GM19351 (cell line): Measurements from ENCODE around the gene GPR17.

Experiments
- ATAC-seq: cut with Tn5 transposase; IDR thresholded peaks from one replicate; pipeline ENCODE4 v1.9.1; 2021; ENCODE audit warnings: mild to moderate bottlenecking, moderate library complexity; ENCODE audit not compliant: unreplicated experiment

GPR17 gene

DNA sequence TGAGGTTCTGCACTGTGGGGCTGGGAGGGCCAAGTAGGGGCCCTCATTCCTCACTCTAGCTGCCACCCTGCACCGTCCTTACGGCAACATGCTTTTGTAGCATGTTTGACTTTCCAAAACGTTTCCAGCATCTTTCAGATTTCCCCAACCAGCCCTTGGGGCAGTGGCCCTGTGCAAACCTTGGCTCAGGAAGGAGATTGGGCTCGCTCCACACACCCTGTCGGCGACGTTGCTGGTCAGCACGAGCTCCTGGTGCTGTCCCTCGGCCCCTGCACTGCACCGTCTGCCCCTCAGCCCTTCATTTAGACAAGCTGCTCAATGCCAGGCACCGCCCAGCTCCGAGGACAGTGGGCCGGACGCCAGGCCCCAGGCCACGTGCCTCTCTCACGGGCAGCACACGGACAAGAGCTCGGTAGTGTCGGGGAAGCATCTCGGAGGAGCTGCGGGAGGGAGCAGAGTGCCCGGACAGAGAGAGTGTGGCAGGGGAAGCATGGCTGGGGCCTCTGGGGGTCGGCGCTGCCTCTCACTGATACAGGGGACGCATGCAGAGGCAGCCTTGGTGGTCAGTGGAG, 6.9 kb downstream of the GPR17 start:
- no peak for ATAC-seq

DNA sequence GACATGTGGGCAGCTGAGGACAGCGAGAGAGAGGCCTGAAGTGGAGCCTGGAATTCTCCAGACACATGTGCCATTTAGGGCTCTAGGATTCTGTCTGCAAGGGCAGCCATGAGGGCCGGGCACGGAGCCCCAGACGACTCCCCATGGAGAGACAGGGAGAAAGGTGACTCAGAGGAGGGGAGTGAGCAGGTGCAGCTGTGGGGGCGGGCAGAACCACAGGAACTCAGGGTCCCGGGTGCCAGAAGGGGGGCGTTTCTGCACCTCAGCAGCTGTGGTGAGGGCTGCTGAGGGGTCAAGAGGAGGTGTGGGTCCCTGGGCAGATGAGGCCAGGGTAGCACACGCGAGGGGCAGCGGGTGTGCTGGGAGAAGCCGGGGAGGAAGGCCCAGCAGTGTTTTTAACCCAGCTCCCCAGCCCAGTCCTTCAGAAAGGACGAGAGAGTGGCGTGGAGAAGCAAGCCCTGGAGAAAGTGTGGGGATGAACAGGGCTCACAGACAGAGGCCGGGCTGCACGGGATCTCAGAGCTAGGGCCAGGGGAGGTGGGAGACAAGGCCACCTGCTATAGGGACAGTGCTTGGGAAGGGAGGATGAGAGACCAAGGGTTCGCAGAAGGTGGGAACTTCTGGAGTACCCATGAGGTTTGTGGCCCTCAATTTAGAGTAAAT, 7.6 kb downstream of the GPR17 start:
- no peak for ATAC-seq

DNA sequence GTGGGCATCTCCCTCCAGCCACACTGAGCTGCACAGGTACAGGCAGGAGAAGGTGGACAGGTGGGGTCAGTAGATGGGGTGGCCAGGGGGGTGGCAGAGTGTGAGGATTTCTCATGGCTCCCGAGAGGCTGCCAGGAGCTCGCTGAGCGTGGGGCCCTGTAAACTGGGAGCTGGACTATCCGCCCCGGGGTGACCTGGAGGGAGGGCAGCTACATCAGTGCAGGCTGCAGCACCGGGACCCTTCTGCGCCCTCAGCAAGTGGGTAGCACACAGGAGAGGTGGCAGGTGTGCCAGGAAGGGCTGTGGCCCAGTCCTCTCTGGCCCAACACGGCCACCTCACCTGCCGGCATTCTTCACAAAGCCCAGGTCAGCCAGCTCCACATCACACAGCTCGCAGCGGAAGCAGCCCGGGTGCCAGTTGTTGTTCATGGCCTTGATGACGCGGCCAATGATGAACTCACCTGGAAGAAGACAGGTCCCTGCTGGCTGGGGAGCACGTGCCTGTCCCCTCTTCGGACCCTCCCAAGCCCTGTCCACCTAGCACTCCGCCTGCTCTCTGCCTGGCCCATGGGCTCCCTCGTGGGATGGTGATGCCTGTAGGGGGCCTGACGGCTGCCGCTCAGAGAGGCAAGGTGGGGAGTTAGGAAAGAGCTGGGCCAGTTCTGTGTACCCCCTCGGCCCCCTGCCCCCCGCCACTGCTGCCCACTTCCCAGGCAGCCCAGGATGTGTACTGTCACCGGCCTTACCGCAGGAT, 8.3 kb downstream of the GPR17 start:
- no peak for ATAC-seq

DNA sequence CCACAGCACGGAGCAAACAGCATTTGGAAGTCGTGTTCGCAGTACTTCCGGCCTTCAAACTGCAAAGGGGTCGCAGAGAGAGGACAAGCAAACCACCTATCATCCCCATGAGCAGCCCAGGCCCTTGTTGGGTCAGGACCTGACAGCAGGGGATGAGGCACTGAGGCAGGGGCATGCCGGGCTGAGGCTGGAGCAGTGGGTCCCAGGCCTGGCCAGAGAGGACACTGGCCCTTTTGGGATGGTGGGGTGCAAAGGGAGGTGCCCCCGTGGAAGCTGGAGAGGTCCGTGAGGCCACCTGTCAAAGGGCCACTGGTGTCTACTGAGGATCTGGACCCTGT, 8.9 kb downstream of the GPR17 start:
- no peak for ATAC-seq

DNA sequence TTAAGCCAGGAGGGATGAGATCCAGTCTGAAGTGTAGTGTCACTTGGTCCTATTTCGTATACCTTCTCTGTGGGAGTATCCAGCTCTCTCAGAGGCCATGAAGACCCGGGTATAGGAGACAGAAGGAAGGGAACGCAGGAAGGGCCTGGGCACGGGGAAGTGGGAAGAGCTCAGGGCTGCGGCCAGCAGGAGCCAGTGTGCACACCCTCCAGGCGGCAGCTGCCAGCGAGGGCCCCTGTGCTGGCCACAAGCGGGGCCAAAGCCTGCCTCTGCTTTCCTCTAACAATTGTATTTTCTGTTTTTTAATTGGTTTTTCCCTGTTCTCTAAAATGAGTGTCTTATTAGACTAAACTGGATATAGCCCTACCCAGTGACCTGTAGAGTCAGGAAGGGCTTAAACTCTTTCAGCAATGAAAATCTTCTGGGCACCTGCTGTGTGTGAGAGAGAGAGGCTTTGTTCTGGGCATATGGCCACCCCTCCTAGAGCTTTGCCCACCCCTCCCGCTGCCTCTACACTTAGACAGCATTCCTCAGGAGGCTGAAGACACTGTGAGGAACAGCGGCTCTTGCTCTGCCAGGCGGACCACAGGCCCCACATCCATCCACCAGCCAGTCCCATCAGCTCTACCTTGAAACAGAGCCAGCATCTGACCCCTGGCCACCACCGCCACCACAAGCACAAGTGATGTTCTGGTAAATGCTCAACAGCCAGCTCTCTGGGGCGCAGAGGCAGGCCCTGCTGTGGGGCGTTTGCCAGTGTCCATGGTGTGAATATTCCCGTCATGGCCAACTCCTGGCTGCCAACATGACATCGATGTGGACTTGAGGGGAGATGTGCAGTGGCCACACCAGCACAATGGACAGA, 9.5 kb downstream of the GPR17 start:
- no peak for ATAC-seq

DNA sequence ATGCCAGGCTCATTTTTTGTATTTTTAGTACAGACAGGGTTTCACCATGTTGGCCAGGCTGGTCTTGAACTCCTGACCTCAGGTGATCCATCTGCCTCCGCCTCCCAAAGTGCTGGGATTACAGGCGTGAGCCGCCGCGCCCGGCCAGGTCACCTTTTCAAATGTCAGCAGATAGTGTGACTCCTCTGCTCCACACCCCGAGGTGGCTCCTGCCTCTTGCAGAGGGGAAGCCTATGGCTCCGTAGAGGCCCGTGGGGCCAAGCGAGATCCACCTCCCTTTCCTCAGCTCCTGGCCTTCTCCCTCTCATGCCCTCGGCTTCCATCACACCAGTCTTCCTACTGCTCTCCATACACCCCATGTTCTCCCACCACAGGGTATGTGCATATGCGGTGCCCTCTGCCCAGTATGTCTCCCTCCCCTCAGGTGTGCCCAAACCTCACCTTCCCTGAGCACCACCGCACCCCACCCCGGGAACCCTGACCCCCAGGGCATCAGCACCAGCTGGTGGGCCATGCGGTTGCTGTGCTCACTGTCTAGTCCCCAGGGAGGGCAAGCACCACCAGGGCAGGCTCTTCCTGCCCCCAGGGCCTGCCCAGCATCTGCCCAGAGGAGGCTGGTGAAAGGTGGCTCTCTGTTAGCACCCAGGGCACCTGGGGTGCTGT, 10.7 kb downstream of the GPR17 start:
- ATAC-seq: no peak

DNA sequence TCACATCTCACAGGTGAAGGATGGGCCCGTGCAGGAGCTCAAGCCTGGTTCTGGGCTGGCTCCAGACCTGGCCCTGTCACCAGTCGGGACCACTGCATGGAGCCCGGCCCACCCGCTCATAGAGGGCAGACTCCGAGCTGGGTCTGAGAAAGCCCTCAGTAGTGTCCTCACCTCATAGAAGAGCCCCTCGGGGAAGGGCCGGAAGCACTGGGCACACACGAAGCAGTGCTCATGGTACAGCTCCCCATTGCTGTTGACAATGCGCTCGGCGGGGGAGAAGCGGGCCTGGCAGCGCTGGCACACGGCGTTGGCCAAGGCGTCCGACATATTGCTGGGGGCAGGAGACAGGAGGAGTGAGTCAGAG, 11.3 kb downstream of the GPR17 start:
- ATAC-seq: no peak

DNA sequence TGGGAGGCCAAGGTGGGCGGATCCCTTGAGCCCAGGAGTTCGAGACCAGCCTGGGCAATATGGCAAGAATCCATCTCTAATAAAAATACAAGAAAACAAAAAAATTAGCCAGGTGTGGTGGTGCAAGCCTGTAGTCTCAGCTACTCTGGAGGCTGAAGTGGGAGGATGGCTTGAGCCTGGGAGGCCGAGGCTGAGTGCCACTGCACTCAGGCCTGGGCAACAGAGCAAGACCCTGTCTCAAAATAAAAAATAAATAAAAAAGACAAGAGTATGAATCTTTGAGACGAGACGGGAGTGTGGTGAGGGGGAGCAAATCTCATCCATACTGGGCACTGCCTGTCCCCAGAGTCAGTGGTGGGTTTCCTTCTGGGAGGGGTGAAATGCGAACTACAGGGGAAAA, 12.2 kb downstream of the GPR17 start:
- no peak for ATAC-seq

DNA sequence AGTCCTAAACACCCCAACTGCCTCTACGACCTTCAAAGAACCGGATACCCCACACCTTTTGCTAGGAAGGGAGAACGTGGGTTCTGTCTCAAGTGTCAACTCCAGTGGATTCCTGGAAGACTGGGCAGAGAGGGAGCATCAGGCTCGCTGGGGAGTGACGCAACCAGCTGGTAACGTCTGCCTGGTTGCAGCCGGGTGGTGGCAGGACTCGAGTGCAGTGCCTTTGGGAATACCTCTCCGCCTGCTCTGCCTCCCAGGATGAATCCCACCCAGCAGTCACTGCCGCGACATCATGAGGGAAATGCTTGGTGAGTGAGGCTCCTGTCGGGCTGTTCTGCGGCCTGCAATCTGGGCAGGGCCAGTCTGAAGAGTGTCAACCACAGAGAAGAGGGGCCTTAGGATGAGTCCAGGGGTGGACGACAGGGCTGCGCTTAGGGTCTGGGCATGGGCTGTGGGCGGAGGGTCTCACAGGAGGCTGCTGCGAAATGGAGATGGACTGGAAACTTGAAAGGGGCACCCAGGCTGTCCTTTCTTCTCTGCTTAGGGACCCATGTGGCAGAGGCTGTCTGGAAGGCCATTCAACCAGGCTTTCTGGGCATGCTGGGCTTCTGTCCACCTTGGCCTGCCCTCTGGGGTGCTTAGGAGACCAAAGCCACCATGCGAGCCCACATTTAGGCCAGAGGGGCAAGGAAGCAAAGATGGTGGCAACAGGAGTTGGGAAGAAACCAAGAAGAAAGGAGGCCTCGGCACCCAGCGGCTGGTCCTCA, 12.9 kb downstream of the GPR17 start:
- no peak for ATAC-seq

DNA sequence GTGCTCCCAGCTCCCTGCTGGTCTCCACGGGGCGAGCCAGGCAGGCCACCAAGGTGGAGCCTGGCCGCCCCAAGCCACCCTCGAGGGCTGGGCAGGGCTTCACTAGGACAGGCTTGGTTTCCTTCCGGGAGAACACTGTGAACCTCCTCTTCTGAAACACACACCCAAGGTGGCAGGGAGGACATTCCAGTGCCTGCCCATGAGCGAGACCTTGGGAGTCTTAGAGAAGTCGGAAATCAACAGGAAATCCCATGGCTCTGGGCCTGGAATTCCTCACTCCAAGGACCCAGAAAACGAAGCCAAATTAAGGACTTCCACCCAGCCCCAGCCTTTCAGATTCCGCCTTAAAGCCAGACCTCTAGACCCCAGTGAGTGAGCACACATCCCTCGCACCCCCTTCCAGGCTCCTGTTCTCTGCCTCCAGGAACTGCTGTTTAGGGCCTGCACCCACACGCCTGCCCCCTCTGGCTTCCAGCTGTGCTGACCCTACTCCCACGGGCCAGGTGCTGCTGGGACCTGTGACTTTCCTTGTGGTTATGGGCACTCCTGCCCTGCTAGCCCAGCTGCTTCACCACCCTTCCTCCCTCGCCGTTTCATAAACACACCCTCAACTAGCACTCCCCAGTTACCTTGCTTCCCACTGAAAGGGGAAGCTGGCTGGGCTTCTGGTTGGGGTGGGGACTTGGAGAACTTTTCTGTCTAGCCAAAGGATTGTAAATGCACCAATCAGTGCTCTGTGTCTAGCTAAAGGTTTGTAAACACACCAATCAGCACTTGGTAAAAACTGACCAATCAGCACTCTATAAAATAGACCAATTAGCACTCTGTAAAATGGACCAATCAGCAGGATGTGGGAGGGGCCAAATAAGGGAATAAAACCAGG, 13.7 kb downstream of the GPR17 start:
- no peak for ATAC-seq

DNA sequence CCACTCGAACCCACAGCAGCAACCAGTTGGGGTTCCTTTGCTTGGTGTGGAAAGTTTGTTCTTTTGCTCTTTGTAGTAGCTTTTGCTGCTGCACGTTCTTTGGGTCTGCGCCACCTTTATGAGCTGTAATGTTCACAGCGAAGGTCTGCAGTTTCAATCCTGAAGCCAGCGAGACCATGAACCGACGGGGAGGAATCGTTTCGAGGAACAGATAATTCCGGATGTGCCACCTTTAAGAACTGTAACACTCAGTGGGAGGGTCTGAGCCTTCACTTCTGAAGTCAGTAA, 14.3 kb downstream of the GPR17 start:
- ATAC-seq: no peak

DNA sequence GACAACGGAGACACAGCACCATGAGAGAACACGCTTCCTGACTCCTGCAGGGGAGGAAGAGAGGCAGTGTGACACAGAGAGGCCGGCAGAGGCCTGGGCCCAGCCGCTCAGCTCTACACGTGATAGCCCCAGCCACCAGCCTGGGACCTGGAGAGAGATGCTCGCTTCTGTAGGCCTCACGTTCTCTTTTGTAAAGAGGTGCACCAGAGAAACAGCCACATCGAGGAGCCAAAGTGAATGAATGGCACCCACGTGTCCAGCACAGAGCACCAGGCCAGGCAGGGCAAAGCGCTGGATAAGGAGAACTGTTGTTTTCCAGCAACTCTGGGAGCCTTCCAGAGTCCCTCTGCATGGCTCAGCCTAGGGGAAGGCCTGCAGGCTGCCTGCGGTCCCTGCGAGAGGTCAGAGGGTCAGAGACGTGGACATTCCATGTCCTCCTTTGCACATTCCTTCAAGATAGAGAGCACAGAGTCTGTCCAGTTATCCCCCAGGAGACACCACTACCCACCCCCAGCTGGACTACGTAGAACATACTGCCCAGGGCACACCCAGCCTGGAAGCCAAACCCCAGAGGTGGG, 15.2 kb downstream of the GPR17 start:
- ATAC-seq: no peak

DNA sequence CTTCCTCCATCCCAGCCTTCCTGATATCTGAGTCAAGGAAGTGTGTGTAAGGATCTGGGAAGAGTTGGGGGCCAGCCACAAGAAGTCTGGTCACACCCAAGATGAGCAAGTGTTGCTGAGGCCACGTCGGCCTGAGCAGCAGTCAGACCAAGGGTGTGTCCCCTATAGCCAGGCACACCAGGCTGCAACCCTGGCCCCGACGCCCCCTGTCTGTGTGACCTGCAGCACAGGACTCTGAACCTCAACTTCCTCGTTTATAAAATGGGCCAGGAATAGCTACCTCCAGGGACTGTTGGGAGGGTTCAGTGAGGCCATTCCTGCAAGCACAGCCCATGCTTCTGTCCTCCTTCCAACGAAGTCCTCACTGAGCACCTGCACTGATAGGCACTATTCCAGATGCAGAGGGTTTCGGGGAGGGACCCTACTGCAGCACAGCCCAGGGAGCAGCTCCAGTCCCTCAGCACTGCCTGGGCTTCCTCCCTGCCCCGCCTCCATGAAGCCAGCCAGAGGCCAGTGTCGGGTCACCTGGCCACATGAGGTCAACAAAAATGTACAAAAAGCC, 16.1 kb downstream of the GPR17 start:
- ATAC-seq: no peak

DNA sequence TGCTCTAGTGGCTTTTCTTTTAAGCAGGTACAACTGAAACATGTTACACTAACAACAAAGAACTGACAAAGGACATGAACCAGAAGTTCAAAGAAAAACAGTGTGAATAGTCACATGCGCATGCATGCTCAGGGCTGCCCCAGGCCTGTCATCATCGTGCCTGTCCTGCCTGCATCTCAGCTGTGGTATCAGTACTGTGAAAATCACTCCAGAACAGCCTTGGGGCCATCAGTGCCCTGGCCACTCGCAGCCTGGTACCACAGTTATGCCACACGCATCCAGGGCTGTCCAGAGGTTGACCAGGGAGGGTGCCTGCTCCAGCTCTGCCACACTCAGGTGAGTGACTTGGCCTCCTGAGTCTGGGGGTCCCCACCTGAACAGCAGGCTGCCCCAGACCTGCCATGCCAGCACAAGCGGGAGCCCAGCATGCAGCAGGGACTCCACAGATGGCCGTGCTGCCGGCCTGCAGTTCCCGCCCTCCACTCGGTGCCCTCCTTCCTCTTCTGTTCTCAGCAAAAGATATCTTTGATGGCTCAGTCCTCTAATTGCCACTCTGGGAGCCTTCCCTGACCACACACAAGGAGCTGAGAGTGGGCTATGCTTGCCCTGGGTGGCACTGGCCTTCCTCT, 17.1 kb downstream of the GPR17 start:
- no peak for ATAC-seq

DNA sequence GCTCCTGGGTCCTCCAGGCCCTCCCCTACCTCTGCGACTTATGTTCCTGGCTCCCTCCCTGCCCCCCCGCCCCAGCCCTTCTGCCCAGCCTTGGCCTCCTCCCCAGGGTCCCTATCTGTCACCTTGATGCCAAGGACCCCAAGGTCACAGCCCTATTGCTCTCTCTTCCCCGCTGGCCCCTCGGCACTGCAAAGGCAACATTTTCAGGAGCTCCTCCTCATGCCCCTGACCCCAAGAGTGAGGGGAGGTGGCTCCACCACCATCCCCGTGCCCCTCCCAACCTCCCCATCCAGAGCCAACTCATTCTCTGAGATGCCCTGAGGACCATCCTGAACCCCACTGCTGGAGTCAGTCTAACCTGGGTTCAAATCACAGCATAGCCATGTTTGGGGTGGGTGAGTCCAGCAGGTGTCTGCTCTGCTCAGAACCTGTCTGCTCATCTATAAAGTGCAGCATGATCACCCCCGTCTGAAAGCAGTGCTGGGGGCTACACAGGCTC, 17.7 kb downstream of the GPR17 start:
- ATAC-seq: no peak

DNA sequence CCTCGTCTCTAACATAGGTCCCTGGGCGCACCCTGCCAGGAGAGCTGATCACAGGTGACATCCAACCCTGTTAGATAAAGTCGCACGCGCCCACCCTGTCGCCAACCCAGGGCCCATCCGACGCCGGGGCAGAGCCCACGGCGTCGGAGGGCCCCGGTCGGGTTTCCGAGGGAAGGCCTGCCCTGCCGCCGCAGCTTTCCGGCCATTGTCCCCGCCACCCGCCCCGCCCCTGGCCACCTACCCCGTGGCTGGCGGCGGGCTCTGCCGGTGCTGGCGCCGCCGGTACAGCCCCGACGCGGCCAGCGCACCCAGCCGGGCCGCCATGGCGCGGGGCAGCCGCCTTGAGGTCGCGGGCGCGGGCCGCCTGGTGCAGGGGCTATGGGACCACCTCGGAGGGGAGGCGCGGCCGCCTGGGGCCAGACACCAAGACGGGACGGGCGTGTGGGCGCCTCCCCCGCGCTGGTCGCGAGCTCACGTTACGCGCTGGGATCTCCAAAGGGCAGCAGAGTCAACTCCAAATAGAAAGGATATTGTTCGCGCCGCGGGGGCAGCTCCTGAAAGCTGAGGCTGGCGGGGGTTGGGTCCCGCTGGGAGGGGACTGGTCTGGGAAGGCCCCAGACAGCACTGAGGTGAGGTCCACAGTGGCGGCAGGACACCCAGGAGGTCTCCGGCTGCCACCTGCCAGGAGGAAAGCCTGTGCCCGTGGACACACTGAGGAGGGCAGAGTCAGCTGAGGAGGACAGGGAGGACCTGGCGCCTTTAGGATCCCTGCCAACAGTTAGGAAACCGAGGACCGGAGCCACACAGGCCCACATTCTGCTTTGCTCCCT, 18.3 kb downstream of the GPR17 start:
- ATAC-seq: no peak

DNA sequence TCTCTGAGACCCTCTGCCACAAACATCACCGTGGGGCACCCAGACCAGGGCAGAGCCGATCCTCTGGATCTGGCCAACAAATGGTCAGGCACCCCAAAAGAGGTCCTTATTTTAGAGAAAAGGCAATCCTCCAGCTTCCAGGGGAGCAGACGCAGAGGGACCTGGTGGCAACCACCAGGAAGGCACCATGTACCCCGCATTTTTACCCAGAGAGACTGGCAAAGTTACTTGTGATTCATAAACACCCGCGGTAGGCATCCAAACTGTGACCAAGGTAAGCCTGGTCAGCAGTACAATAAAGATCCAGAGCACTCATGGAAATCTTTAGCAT, 18.9 kb downstream of the GPR17 start:
- ATAC-seq: no peak
